Mucosa of rectum (tissue), 2 donors: Measurements from ENCODE around the gene GRIP2.

ENCODE experiments used
- H3K27ac ChIP-seq, 2 donors: one replicate each; pipeline ENCODE4 v1.7.0; 2013; ENCODE audit warnings: inconsistent platforms in 2 of 2, low read depth in 2 of 2, low read length in 2 of 2
- H3K27me3 ChIP-seq, 2 donors: one replicate each; pipeline ENCODE4 v1.7.0; 2013; ENCODE audit warnings: low read length in 2 of 2; ENCODE audit not compliant: control insufficient read depth in 2 of 2, insufficient read depth in 2 of 2
- H3K36me3 ChIP-seq, 2 donors: one replicate each; pipeline ENCODE4 v1.7.0; 2013; ENCODE audit warnings: low read length in 2 of 2; ENCODE audit not compliant: control insufficient read depth in 2 of 2, insufficient read depth in 2 of 2
- H3K4me1 ChIP-seq, 2 donors: one replicate each; pipeline ENCODE4 v1.7.0; 2013; ENCODE audit warnings: low read length in 2 of 2, mild to moderate bottlenecking in 1 of 2; ENCODE audit not compliant: control insufficient read depth in 2 of 2, insufficient read depth in 2 of 2
- H3K4me3 ChIP-seq, 2 donors: one replicate each; pipeline ENCODE4 v1.7.0; 2013; ENCODE audit warnings: low read length in 2 of 2
- H3K9ac ChIP-seq, 2 donors: one replicate each; pipeline ENCODE4 v1.7.0; 2013; ENCODE audit warnings: low read length in 2 of 2, low read depth in 1 of 2, mild to moderate bottlenecking in 1 of 2
- H3K9me3 ChIP-seq, 2 donors: one replicate each; pipeline ENCODE4 v1.7.0; 2013; ENCODE audit warnings: low read length in 2 of 2; ENCODE audit not compliant: control insufficient read depth in 2 of 2
- donor health status: healthy.
- donor health status: Normal muscosa, but diverticular disease.

The GRIP2 gene

DNA sequence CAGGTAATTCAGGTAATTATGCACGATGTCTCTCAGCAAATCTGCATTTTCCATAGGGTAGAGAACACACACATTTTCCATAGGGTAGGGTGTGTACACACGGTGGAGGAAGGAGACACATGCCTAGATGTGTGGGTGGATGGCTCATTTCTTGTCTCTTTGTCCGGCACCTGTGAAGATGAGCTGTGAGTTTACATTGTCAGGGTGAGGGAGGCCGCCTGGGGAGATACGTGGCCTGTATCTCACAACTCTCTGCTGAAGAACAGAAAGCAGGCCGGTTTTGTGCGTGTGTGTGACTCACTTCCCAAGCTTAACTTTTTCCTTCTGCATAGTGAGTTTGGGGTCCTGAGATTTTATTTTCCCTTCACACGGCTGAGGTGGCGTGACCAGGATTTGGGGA, 77.4 kb downstream of the GRIP2 start:
- Histone ChIP-seq H3K4me1 (peaks cover 0 to 4% of the 10 kb centered on the region in 2 donors), H3K27me3 (no peaks in the 10 kb centered on the region), H3K4me3 (no peak overlapping the region), H3K27ac (no peak overlapping the region), H3K9ac (no peak overlapping the region), H3K9me3 (no peaks in the 10 kb centered on the region), H3K36me3 (peaks cover 0 to 11% of the 10 kb centered on the region in 2 donors)

GRCh38 chr3:14461748-14462324, 78.3 kb downstream of the GRIP2 start:
- H3K36me3 ChIP-seq: peaks cover 0 to 14% of the 10 kb centered on the region in 2 donors
- H3K4me1 ChIP-seq: peaks cover 0 to 4% of the 10 kb centered on the region in 2 donors
- no peaks in the 10 kb centered on the region for H3K9me3 ChIP-seq
- no peak overlapping the region for H3K4me3 ChIP-seq
- H3K9ac ChIP-seq: no peak overlapping the region
- H3K27me3 ChIP-seq: no peaks in the 10 kb centered on the region
- H3K27ac ChIP-seq: no peak overlapping the region

DNA sequence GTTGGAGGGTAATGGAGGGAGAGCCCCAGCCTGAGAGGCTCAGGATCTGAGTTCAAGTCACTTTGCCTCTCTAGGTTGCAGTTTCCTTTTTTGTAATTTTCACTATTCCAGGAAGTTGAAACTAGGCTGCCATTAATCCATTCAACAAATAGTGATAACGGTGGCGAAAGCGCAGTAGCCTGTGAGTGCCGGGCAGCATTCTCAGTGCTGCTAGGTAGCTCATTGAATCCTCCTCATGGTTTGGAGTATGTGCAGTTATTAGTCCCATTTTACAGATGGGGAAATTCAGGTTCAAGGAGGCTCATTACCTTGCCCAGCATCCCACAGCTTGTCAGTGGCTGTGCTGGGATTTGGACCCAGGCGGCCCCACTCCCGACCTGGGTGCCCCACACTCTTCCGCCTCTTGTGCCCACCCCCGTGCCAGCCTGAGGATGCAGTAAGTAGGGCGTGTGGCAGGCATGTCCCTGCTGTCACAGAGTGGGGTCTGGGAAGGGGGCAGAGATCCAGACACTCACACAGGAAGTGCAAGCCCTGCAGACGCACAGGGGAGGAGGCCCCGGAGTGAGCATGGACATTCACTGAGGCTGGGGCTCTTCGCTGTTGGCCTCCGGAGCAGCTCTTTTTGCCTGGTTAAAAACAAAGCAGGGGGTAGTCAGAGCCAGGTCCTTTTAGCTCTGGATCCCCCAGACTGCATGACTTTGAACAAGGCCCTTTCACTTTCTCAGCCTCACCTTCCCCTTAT, 79.0 kb downstream of the GRIP2 start:
- Histone ChIP-seq H3K27me3 (no peaks in the 10 kb centered on the region), H3K4me1 (peaks cover 0 to 4% of the 10 kb centered on the region in 2 donors), H3K4me3 (no peak overlapping the region), H3K27ac (no peak overlapping the region), H3K9ac (no peak overlapping the region), H3K36me3 (peaks cover 0 to 16% of the 10 kb centered on the region in 2 donors), H3K9me3 (no peaks in the 10 kb centered on the region)

- Histone ChIP-seq H3K27me3 (no peaks in the 10 kb centered on the region), H3K27ac (no peak overlapping the region), H3K4me3 (no peak overlapping the region), H3K9ac (no peak overlapping the region), H3K36me3 (peaks cover 0 to 16% of the 10 kb centered on the region in 2 donors), H3K9me3 (no peaks in the 10 kb centered on the region), H3K4me1 (peaks cover 0 to 4% of the 10 kb centered on the region in 2 donors)
Observed at GRCh38 chr3:14460342-14461005, 79.7 kb downstream of the GRIP2 start.

- peaks cover 0 to 16% of the 10 kb centered on the region in 2 donors for H3K36me3 ChIP-seq
- H3K4me3 ChIP-seq: no peak overlapping the region
- no peak overlapping the region for H3K27ac ChIP-seq
- H3K9ac ChIP-seq: no peak overlapping the region
- H3K4me1 ChIP-seq: peaks cover 0 to 4% of the 10 kb centered on the region in 2 donors
- no peaks in the 10 kb centered on the region for H3K9me3 ChIP-seq
- H3K27me3 ChIP-seq: no peaks in the 10 kb centered on the region
Observed at GRCh38 chr3:14459787-14460186, 80.4 kb downstream of the GRIP2 start.

DNA sequence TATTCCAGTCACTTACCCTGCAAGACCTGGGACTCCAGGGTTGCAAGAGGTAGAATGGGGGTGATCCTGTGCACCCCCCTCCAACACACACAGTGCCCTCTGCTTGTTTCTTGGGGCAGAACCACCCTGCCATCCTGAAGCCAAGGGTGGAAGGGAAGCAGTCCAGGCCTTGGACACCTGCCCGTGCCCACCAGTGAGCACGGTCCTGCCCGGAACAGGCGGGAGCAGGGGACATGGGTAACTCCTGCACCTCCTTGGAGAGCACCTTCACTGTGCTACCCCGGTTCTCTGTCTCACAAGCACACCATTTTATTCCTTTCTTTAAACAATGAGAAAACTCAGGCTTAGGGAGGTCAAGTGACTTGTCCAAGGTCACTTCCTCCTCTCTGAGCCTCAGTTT, 80.8 kb downstream of the GRIP2 start:
- H3K36me3 ChIP-seq: peaks cover 0 to 12% of the 10 kb centered on the region in 2 donors
- H3K27me3 ChIP-seq: no peaks in the 10 kb centered on the region
- no peak overlapping the region for H3K27ac ChIP-seq
- H3K4me3 ChIP-seq: no peak overlapping the region
- H3K9me3 ChIP-seq: no peaks in the 10 kb centered on the region
- H3K4me1 ChIP-seq: peaks cover 0 to 4% of the 10 kb centered on the region in 2 donors
- no peak overlapping the region for H3K9ac ChIP-seq

DNA sequence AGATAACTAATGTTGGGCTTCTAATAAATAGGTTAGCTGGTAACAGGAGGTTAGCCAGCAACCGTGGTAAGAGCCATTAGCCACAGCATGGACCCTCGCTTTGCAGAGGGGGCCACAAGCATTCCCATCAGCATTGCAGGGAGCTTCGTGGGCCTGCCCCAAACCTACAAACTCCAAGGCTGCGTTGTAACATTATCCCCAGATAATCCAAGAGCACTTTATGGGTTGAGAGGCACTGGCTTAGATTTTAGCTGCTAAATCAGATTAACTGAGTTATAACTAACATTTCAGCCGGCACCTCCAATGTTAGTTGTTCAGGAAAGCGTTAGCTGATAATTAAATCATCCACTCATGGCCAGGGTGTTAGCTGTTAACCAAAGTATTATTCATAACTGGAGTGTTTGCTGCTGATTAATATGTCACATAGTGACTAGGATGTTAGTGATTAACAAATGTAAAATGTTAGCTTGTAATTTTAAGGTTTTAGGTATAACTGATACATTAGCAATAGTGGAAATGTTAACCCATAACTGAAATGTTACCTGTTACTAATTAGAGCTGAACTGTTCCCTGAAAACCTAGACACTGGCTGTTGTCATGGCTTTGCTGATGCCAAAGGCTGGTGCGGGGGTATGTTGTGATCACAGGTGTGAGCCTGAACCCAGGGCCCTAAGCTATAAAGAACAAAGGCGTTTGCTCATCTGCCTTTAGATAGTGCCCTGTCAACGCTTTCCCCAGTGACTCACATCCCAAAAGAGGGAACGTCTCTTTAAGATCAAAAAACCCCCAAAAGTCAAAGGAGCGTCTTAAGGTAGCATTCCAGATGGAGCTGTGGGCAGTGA, 81.5 kb downstream of the GRIP2 start:
- Histone ChIP-seq H3K27ac (no peak overlapping the region), H3K27me3 (no peaks in the 10 kb centered on the region), H3K9me3 (no peaks in the 10 kb centered on the region), H3K4me1 (peaks cover 6 to 7% of the 10 kb centered on the region in 2 donors), H3K36me3 (peaks cover 0 to 10% of the 10 kb centered on the region in 2 donors), H3K4me3 (no peak overlapping the region), H3K9ac (no peak overlapping the region)

DNA sequence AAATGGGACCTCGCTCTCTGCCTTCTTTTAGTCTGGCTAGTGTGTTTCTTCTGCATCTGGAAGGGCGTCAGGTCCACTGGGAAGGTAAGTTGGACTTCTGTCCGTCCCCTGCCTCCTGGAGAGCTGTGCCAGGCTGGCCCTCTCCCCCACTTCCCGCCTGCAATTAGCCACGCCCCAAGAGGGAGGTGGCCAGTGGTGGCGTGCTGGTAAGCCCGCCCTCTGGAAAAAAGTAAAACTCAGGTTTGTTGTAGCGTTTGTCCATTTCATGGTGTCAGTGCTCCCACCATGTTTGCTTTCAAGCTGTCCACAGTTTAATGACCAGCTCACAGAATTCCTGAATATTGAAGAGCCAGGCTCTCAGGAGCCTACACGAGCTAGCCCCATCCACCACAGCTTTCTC, 82.1 kb downstream of the GRIP2 start:
- Histone ChIP-seq H3K9me3 (no peaks in the 10 kb centered on the region), H3K9ac (no peak overlapping the region), H3K4me1 (peaks cover 6 to 14% of the 10 kb centered on the region in 2 donors), H3K27me3 (no peaks in the 10 kb centered on the region), H3K27ac (no peak overlapping the region), H3K36me3 (peaks cover 0 to 10% of the 10 kb centered on the region in 2 donors), H3K4me3 (no peak overlapping the region)

DNA sequence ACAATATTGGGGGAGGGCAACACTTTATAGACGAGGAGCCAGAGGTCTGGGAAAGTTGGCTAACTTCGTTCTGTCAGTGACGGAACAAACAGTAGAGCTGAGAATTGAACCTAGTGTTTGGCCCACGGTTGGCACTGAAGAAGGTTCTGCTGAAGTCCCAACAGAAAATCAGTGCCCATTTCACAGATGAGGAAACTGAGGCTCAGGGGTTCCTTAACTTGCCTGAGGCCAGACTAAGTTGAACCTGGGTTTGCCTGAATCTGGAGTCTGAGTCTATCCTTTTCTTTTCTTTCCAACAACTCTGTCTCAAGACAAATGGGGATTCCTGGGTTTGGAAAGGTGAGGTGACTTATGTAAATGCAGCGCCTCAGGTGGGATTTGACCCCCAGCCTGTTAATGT, 82.7 kb downstream of the GRIP2 start:
- H3K9ac ChIP-seq: no peak overlapping the region
- peaks cover 9 to 17% of the 10 kb centered on the region in 2 donors for H3K4me1 ChIP-seq
- peaks cover 0 to 7% of the 10 kb centered on the region in 2 donors for H3K36me3 ChIP-seq
- no peaks in the 10 kb centered on the region for H3K9me3 ChIP-seq
- H3K27ac ChIP-seq: no peak overlapping the region
- H3K4me3 ChIP-seq: no peak overlapping the region
- no peaks in the 10 kb centered on the region for H3K27me3 ChIP-seq
